Brain microvascular endothelial cell (primary cell): ENCODE data around the gene TSPAN7.

Experiments used
- DNase-seq: peaks from one replicate; pipeline ENCODE4 v3.0.0-alpha.2; 2020
- H3K27ac ChIP-seq: fragments of 250-450 bp; sonication (Bioruptor Pico); 2 replicates; pipeline ENCODE4 v1.5.1; 2020; ENCODE audit warnings: mild to moderate bottlenecking, moderate library complexity
- H3K27me3 ChIP-seq: fragments of 250-450 bp; sonication (Bioruptor Pico); replicated peaks from 2 replicates; pipeline ENCODE4 v1.5.1; 2020; ENCODE audit warnings: mild to moderate bottlenecking
- H3K36me3 ChIP-seq: fragments of 250-450 bp; sonication (Bioruptor Pico); replicated peaks from 2 replicates; pipeline ENCODE4 v1.5.1; 2020; ENCODE audit warnings: mild to moderate bottlenecking
- H3K4me3 ChIP-seq: 2 replicates; pipeline ENCODE4 v1.5.1; 2011; ENCODE audit warnings: low read depth, mild to moderate bottlenecking, control low read depth, low read length, moderate library complexity
- CTCF ChIP-seq: IDR thresholded peaks from 2 replicates; pipeline ENCODE4 v1.5.1; 2011; ENCODE audit warnings: low read depth, mild to moderate bottlenecking, moderate library complexity, low read length, control low read depth, inconsistent platforms; ENCODE audit errors: missing control alignments
- in situ Hi-C: cut with HindIII; loops from 2 replicates; pipeline ENCODE4 v1.10.0; 2017; ENCODE audit warnings: low sequenced_read_pairs, low pct_ligation_motif_present

Gene TSPAN7

GRCh38 chrX:38596939-38597338 is 35.6 kb downstream of the TSPAN7 start:
- no peak for TF ChIP-seq CTCF
- no peak for DNase-seq
- no peak overlapping the region for H3K27ac ChIP-seq
- H3K4me3 ChIP-seq: no peak overlapping the region
- in situ Hi-C loops: no loop called here
- H3K27me3 ChIP-seq: no peaks in the 10 kb centered on the region
- H3K36me3 ChIP-seq: no peaks in the 10 kb centered on the region

GRCh38 chrX:38599796-38600755 is 38.7 kb downstream of the TSPAN7 start:
- in situ Hi-C loops: no loop called here
- no peak overlapping the region for H3K4me3 ChIP-seq
- DNase-seq: no peak

DNA sequence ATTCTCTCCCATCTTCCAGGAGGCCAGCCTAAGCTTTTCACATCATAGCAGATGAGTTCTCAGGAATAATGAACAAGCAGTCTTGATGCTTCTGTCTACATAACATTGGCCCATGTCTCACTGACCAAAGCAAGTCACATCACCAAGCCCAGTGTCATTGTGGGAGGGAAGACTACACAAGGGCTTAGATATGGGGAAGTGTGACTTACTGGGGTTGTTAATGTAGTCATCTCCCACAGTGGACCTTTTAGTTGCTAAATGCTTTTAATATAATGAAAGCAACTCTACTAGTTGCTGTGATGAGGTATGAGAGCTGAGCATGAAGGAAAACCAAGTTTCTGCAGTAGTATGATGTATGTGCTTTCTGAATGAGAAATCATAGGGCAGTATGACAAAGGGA is 40.5 kb downstream of the TSPAN7 start:
- Histone ChIP-seq H3K27ac (no peak overlapping the region), H3K36me3 (no peaks in the 10 kb centered on the region), H3K4me3 (no peak overlapping the region), H3K27me3 (no peaks in the 10 kb centered on the region)
- in situ Hi-C loops: no loop called here
- TF ChIP-seq CTCF: no peak
- no peak for DNase-seq

More at GRCh38 chrX:38599796-38600755, 38.7 kb downstream of the TSPAN7 start:
- TF ChIP-seq CTCF: no peak
- H3K27me3 ChIP-seq: no peaks in the 10 kb centered on the region
- H3K36me3 ChIP-seq: no peaks in the 10 kb centered on the region
- no peak overlapping the region for H3K27ac ChIP-seq

DNA sequence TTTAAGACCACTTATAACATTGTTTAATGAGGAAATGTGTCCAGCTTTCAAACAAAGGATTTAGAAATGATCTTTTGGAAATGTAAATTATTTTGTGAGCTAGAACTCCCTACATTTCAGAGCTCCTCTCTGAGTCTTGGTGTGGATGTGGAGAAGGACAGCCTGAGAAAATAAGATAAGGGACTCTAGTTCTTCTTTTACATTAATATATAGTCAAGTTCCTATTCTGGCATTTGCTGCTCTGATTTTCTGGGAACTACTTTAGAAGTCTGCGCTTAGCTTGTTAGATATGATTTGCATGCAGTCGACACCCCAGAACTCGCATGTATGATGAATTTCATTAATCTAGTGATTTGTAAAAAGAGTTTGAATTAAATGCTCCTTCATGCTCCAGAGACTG is 45.5 kb downstream of the TSPAN7 start:
- in situ Hi-C loops: no loop called here
- no peaks in the 10 kb centered on the region for H3K27me3 ChIP-seq
- TF ChIP-seq CTCF: no peak

GRCh38 chrX:38607976-38608375 is 46.6 kb downstream of the TSPAN7 start:
- in situ Hi-C loops: no loop called here
- no peak overlapping the region for H3K27ac ChIP-seq
- DNase-seq: no peak
- no peaks in the 10 kb centered on the region for H3K36me3 ChIP-seq
- TF ChIP-seq CTCF: no peak
- no peaks in the 10 kb centered on the region for H3K27me3 ChIP-seq
- no peak overlapping the region for H3K4me3 ChIP-seq

More for the DNA sequence above, 45.5 kb downstream of the TSPAN7 start:
- H3K4me3 ChIP-seq: no peak overlapping the region
- no peak for DNase-seq
- H3K27ac ChIP-seq: no peak overlapping the region
- H3K36me3 ChIP-seq: no peaks in the 10 kb centered on the region
